Fibroblast of peridontal ligament (primary cell): ENCODE data around the gene ZMAT3.

Source experiments
- DNase-seq: peaks from one replicate; pipeline ENCODE4 v3.0.0-alpha.2; 2010; ENCODE audit errors: extremely low read depth

Gene ZMAT3

DNA sequence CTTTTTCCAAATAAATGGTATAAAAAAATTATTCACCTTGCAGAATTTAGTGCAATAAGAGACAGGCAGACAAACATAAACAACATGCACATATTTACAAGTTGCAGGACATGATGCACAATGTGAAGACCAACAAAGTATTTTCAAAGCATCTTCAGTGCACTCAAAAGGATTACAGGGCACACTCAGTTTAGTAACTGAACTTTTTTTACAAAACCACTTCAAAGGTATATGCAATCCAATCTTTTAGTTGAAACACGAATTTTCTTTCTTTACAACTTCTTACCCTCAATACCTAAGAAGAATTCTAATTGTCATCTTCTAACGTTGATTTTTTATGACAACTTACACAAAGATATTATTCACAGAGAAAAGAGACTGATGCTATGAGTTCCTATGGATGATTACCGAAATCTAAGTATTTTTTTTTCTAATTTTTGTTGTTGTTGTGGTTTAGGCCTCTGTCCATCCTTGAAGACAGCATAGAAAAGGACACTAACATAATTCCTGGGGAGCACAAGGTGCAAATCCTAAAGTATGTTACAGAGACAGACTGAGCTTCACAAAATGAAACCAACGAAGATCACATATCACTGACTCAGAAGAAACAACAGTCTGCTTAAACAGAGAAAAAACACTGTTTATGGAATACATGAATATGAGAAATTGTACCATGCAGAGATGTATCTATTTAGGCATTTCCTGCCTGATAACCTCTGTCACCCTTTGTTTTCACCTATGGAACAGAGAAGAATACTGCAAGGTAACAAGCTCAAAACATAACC lies 50.3 kb downstream of the ZMAT3 start:
- peak; percentile 35 for DNase-seq

DNA sequence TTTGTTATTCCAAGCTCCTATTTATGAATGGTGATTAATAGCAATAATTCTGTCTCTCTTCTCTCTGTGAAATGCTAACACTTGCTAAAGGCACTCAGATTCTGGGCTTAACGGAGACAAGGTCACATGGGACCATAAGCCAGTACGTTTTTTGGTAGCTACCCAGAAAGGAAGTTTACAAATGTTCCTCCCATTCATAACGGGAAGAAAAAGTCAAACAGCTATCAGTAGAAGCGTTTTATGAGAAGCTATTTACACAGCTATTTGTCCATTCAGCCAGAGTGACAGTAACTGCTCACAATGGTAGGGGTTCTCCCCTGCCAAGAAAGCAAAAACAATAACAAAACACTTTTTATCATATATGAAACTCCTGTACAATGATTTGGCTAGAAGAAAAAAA lies 51.5 kb downstream of the ZMAT3 start:
- peak; percentile 37 for DNase-seq

- DNase-seq = no peak
These were observed 52.8 kb downstream of the ZMAT3 start for GRCh38 chr3:179018808-179019207.

DNA sequence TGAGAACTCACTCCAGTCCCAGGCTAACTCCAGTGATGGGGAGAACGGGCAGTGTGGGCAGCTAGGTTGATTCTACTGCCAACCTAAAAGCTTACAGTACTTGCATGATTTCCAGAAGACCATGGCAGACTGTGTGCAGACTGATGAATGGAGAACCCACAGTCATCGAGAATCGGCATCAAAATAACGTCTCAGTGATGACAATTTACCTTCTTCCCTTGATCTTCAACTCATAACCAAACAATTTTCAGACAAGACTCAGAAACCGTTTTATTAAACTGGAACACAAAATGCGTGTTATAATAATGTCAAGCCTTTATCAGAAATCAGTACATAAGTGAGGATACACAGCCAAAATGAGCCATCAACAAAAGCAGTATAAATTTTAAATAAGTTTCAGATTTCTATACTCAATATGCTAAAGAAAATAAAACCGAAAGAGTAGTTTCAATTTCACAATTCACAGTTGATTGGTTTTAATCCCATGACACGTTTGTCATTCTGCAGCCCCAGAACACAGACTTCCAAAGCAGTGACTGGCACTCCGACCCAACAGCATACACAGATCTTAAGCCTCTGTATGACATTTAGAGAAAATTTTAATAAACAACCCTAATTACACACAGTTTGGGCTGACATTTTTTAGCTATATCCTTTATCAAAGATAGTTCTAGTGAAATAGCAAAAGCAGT lies 54.5 kb downstream of the ZMAT3 start:
- peak; percentile 43 for DNase-seq

DNA sequence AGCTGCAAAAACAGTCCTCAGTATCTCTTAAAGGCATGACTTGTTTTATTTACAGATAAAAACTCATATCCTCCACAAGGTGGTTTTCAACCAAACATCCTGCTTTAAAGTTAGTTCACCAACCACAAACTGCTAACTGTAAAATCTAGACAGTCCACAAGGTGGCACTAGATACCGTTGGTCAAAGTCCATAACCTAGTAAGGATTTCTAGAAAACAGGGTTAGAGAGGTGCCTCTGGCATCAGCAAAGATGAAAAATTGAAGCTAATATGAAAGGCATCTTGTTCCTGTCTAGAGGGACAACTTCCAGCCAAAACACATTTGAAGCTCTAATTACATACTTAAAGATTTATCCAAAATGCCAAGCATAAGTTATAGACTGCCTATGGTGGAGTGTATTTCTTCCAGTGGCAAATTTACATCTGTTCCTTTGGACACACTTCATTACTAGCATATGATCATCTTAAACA lies 56.0 kb downstream of the ZMAT3 start:
- peak; percentile 94 for DNase-seq

GRCh38 chr3:179005706-179006105 lies 65.9 kb downstream of the ZMAT3 start:
- DNase-seq = no peak

GRCh38 chr3:179005213-179005612 lies 66.4 kb downstream of the ZMAT3 start:
- DNase-seq = no peak

GRCh38 chr3:179000659-179001058 lies 71.0 kb downstream of the ZMAT3 start:
- no peak for DNase-seq

DNA sequence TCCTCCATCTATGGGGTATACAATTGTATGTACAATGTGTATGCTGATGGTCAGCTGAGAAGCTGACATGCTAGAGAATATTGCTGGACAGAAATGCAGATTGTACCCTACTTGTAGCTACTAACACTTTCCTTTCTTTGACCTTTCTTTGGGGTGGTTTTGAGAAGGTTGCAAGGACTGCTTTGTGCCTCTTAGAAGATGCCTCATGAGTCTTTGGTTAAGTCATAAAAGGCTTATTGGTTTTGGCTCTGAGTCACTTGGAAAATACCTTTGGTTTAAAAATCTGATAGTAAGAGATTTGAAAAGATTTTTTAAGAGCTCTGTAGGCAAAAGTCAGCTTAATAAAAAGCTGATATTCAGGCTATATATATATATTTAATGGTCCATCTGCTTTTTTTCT lies 71.5 kb downstream of the ZMAT3 start:
- DNase-seq = no peak

DNA sequence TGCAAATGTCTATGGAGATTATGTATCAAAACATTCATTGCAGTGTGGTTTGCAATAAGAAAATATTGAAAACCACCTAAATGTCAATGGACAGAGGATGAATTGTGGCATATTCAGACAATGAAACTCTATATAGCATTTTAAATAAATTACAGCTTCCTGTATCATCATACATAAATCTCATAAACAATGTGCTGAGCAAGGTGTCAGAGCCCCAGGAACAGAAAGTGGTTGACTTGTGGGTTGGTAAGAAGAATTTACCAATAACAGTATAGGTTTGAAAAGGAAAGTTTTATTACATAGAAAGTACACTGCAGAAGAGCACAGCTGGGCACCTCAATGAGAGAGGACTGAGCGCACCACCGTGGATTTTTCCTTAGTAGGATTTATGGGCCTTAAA lies 75.2 kb downstream of the ZMAT3 start:
- DNase-seq = no peak

GRCh38 chr3:178990293-178990692 lies 81.3 kb downstream of the ZMAT3 start:
- no peak for DNase-seq

DNA sequence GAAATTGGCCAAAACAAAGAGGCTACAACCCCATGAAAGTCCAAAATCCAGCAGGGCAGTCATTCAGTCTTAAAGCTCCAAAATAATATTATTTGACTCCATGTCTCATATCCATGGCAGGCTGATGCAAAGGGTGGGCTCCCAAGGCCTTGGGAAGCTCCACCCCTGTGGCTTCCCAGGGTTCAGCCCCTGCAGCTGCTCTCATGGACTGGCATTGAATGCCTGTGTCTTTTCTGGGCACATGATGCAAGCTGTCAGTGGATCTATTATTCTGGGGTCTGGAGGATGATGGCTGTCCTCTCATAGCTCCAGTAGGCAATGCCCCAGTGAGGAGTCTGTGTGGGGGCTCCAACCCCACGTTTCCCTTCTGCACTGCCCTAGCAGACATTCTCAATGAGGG lies 81.8 kb downstream of the ZMAT3 start:
- no peak for DNase-seq

DNA sequence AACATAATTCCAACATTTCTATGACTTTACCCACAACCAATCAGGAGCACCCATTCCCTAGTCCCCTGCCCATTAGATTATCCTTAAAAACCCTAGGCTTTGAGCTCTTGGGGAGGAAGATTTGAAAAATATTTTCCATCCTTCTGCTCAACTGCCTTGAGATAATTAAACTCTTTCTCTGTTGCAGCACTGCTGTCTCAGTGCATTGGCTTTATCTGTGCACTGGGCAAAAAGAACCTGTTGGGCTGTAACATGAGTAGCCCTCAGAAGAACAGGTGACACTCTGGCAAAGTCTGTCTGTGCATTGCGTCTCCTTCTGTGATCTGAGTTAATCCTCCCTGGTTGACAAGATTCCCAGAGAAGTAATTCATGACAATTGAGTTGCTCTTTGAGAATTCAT lies 83.9 kb downstream of the ZMAT3 start:
- no peak for DNase-seq

GRCh38 chr3:178986456-178986855 lies 85.2 kb downstream of the ZMAT3 start:
- DNase-seq = no peak

- peak; percentile 6 for DNase-seq
These were observed 89.5 kb downstream of the ZMAT3 start for GRCh38 chr3:178982137-178982536.

GRCh38 chr3:178975320-178975719 lies 96.3 kb downstream of the ZMAT3 start:
- no peak for DNase-seq

- no peak for DNase-seq
These were observed 100.0 kb downstream of the ZMAT3 start for GRCh38 chr3:178971614-178972013.

GRCh38 chr3:178969004-178969700 lies 102.5 kb downstream of the ZMAT3 start:
- DNase-seq = no peak
